Endothelial cell of hepatic sinusoid (primary cell): ENCODE measurements around the gene C18orf54.
"Not testable (repeated sequence)": the region's sequence is repeated elsewhere in the genome, so short reads cannot be mapped to it uniquely, and the experiment has no call there.

Experiments
- in situ Hi-C: cut with HindIII; loops from 2 replicates; pipeline ENCODE4 v1.10.0; 2017; ENCODE audit warnings: low sequenced_read_pairs

Gene C18orf54

DNA sequence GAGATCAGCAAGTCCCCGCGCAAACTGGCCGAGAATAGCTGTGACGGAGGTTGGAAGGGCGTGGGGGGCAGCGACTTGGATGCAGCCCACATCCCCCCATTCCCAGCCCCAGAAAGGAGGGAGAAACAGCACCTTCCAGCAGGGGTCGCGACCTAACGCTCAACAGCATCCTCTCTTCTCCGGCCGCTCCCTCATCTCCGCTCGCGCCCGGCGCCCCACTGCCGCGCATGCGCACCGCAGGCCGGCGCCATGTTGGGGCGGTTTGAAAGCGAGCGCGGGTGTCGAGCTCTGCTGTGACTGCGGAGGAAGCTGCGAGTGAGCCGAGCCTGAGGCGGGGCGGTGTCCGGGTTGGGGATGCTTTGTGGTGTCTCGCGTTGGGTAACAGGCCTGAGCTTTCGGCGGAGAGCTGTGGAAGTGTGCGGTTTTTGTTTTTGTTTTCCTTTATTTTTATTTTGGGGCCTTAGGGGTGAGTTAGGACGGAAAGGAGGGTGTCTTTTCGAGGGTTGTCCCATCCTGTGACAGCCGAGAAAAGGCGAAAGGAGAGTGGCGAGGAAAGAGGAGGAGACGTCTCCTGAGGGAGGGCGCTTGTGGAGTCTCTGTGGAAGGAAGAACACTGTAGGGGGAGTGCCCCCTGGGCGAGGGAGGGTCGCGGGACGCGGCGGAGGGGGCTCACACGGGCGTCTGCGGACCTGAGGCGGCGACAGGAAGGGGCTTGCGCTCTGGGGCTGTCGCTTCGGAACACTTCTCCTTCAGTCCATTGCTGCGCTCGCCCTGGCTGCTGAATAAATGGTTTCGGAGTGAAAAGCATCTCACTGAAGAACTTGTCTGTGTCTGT, at the start of gene C18orf54, which contains the start of gene STARD6:
TSS of gene C18orf54 (plus strand) at position 247 of the 835 bp plus-strand sequence. CDS start 2,667 bp downstream, outside the sequence.
TSS of gene STARD6 (minus strand) at position 199 of the 835 bp plus-strand sequence. CDS start 3,285 bp downstream, outside the sequence.
- in situ Hi-C loops, result no loop called here

DNA sequence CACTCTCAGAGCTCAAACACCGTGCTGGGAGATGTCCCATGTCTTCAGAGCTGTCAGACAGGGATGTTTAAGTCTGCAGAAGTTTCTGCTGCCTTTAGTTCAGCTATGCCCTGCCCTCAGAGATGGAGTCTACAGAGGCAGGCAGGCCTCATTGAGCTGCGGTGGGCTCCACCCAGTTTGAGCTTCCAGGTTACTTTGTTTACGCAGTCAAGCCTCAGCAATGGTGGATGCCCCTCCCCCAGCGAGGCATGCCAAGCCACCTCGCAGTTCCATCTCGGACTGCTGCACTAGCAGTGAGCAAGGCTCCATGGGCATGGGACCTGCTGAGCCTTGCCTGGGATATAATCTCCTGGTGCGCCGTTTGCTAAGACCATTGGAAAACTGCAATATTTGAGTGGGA, 48.1 kb upstream of the C18orf54 start:
- in situ Hi-C loops, result not testable (repeated sequence)

DNA sequence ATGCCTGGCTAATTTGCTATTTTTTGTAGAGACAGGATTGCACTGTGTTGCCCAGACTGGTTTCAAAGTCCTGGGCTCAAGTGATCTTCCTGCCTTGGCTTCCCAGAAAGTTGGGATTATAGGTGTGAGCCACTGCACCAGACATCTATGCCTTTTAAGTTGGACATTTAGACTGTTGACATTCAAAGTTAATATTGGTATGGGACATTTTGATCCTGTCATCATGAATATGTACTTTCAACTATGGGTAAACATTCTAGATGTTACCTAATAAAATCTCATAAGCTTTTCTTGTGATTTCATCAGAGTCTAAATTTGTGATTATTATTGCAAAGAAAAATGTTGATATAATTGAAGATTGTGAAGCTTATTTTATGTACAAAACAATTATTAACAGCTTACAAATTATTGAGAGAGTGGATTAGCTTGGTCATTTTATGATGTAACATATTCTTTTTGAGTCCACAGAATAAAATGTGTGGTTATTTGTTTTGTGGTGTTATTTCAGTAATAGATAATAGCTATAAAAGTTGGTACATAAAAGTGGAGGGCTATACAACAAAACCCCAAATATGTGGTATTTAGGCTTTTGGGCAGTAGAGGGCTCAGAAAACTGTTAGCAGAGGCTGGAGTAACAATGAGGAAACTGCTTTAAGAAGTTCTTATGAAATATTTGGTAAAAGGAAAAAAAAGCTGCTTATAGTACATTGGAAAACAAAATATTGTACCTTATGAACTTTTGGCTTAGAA, 41.5 kb upstream of the C18orf54 start:
- in situ Hi-C loops, result no loop called here

DNA sequence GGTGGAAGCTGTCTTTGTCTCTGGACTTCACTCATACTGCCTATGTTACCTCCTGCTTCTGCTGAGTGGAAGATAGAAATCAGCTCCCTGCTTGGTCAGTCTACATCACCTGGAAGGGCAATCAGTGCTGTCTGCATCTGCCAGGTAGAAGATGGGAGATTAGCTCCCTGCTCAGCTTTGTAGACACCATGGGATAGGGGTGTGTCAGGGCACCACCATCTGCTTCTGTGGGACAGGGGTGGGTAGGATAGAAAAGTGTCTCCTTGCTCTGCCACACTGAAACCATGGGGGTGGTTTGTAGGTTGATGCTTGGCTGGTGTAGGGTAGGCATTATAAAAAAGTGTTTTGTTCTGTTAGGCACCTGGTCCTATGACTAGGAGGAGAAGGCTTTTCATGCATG, 34.1 kb upstream of the C18orf54 start:
- in situ Hi-C loops, result no loop called here

DNA sequence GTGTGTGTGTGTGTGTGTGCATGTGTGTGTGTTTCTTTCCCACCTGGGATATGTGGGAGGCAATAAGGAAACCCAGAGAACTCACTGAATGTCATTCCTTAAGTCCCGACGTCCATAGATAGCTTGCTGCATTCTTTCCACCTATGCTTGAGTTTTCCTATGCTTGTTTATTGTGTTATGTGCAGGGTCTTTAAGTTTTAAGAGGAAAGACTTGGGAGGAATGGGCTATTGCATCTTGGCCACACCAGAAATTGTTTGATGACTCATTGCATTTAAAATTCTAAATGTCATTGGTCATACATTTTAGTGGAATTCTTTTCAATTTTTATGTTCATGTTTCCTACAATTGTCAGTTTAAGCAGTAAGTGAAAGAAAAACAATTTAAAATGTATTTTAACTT, 33.7 kb upstream of the C18orf54 start:
- in situ Hi-C loops, result no loop called here

DNA sequence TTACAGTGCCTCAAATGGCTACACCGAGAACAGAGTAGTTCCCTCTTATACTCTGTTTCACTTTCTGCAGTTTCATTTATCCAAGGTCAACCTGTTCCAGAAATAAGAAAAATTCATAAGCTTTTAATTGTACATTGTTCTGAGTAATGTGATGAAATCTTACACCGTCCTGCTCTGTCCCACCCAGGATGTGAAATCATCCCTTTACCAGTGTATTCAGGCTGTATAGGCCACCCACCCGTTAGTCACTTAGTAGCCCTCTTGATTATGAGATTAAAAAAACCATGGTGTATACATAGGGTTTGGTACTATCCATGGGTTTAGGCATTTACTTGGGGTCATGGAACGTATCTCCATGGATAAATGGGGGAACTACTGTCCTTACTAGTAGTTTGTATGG, 29.9 kb upstream of the C18orf54 start:
- in situ Hi-C loops, result no loop called here

DNA sequence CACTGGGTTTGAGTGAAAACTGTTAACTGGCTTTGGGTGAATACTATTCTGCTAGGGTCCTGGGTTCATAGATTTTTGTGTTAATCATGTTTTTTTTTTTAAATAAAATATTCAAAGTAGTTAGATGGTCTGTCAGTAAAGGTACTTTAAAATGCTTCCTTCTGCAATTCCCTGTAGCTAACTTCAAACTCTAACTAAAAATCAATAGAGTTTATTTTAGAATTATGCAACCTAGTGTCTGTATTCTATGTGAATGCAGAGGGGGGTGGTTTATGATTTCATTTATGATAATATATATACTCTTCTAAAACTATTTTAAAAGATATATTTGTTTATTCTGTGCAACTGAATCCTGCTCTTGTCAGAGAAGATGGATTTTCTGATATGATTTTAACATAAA, 27.9 kb upstream of the C18orf54 start:
- in situ Hi-C loops, result no loop called here

DNA sequence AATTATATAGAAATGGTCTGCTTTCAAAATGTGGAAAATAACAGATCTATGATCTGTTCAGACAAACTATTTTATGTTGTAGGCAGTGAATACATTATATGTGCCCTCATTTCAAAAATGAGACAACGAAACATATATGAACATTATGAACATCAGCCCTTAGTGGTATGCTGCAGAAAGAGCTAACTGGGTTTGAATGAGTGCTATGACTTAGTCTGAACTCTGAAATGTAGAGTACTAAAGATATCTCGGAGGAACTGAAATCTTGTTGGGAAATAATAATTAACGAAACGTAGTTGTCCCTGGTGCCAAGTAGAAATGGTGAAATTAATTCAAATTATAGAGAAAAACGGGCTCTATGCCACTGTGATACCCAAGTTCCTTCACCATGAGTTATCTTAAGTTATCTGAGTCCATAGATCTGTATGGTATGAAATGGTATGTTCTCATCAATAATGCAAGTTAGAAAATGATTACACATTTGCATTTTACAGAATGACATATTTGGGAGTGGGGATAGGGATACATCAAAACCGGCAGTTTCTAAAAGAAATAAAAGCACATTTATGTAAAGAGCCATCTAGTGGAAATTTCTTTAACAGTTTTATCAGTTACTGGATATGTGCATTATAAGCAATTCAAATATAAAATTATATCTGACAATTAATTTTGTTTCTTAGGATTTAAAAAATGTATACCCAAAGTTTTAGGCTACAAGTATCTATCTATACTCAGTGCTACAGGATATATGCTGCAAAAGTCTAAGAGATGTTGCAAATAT, 26.7 kb upstream of the C18orf54 start:
- in situ Hi-C loops, result no loop called here

DNA sequence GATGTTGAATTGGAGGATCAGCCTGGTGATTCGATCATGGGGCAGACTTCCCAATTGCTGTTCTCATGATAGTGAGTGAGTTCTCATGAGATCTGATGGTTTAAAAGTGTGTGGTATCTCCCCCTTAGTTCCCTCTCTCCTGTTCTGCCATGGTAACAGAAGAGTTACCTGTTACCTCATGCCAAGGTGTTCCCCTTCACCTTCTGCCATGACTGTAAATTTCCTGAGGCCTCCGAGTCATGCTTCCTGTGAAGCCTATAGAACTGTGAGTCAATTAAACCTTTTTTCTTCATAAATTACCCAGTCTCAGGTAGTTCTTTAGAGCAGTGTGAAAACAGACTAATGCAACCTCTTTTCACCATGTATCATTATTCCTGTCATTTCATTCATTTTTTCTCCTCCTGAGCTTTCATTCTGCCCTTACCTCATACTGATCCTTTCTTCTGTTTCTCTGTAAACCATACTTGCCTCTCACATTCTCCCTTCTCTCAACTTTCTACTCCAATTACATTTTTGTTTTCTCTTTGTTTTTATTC, 22.0 kb upstream of the C18orf54 start:
- in situ Hi-C loops, result no loop called here

DNA sequence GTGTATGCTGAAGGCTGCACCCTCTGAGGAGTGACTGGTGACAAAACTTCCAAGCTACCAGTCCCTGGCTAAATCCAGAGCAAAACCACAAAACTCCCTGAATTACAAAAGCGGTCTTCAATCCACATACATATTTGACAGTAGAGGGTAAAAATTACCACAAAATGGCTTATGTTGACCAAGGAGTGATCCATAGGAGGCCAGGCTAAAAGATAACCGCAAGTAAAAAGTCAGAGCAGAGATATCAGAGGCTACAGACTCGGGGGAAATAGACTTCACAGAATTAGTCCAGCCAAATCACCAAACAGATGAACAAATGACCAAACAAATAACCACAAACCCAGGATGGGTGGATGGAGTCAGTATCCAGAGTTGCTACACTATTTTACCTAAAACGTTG, 19.5 kb upstream of the C18orf54 start:
- in situ Hi-C loops, result no loop called here

DNA sequence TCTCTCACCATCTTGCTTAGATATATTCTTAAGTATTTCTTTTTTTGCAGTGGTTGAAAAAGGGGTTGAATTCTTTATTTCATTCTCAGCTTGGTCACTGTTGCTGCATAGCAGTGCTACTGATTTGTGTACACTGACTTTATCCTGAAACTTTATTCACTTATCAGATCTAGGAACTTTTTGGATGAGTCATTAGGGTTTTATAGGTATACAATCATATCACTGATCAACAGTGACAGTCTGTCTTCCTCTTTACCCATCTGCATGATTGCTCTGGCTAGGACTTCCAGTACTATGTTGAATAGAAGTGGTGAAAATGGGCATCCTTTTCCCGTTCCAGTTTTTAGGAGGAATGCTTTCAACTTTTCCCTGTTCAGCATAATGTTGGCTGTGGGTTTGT, 6.5 kb upstream of the C18orf54 start:
- in situ Hi-C loops, result no loop called here

DNA sequence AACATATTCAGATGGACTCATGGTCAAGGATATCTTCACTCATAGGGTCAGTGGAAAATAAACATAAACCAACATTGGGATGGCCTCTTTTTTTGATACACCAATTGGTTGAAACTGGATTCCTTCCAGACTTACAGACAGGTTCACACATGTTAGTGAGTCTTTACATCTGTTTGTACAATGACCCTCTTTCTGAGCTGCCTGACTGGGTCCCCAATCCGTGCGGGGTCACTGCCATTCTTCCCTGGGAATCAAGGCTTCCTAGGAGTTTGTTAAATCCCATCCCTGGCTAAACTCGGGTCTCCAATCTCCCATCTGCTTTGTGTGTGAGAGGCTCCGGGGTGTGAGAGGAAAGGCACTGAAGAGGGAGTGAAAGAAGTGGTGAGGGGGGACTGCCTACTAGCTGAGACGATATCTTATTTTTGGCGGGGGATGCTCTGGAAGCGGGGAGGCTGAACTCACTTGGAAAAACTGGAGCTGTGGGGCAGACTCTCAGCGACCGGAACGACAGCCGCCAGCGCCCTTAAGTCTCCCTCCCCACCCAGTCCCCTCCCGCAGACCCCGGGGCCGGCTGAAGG, 535 bp upstream of the C18orf54 start:
- in situ Hi-C loops, result no loop called here

DNA sequence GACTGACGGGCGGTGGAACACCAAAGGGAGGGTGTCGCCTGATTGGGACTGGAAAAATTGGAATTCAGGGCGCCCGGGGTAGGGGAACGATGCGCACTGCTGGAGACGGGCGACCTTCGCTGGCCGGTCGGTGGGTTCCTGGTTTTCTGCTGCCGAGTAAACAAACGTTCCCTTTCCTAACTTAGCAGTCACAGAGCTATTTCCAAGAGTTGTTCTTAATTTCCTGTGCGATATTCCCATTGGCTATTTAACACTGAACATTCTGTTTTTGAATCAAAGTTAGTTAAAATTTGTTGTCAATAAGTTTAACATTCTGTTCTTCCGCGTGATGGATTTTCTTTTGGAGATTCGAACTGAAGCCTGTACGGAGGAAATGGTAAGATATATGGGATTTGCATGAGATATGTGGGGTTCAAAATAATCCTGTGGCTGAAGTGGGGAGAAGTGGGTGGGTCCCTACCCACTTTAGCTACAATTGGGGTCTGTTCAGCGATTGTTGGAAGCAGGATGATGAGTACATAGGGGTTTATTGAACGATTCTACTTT, 862 bp downstream of the C18orf54 start:
- in situ Hi-C loops, result no loop called here

DNA sequence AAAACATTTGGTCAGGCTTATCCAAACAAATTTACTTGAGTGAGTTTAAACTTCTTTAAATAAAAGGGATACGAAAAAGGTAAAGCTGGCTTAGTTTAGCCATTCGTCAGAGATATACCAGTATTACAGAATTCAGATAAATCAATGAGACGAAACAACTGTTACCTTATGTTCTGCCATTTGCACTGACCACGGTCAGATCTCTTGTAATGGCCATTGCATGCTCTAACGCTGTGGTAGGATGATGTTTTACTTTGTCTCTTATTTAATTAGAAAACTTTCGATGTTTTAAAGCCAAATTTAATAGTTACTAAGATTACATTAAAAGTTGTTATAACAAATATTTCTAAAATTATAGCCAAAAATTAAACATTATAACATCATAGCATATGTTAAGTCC, 1.5 kb downstream of the C18orf54 start:
- in situ Hi-C loops, result no loop called here

DNA sequence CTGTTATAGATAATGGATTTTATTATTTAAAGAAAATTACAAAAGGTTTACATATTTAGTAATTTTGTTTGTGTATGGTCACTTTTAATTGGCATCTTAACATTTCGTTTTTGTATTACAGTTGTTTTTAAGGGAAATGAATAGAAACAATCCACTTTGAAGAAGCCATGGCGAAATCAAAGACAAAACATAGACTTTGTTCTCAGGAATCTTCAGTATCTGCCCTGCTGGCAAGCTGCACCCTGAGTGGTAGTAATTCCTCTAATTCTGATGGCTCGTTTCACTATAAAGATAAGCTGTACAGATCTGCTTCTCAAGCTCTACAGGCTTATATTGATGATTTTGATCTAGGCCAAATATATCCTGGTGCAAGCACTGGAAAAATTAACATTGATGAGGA, 2.7 kb downstream of the C18orf54 start:
- in situ Hi-C loops, result no loop called here

DNA sequence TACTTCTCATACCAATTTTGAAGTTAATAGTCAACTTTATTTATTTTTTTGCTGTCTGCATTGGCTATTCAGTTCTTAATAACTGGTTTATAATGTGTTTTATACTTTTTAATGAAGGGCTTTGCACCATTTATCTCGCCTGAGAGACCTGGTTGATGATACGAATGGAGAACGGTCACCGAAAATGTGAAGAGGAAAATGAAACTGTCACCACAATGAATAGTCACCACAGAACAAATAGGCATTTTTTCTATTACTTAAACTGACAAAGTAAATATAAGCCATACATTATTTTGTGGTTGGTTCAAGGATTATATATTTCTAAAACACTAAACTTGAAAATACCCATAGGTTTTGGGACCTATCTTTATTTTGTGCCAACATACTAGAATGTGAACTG, 20.4 kb downstream of the C18orf54 start:
- in situ Hi-C loops, result no loop called here

DNA sequence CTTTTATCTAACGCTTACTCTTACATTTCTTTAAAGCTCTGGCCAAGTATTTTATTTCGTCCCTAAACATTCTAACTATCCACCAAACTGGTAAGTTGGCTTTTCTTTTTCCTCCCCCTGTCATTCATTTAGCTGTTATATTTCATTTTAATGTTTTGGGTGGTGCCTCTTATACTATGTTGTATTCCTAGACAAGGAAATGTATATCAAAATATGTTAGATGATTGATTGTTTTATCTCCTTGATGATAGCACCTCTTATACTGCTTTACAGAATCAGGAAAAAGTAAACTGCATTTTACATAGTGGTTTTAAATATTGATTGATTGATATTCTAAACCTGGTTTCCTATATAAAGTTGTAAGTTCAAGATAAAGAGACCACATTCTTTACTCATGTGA, 23.9 kb downstream of the C18orf54 start:
- in situ Hi-C loops, result no loop called here

DNA sequence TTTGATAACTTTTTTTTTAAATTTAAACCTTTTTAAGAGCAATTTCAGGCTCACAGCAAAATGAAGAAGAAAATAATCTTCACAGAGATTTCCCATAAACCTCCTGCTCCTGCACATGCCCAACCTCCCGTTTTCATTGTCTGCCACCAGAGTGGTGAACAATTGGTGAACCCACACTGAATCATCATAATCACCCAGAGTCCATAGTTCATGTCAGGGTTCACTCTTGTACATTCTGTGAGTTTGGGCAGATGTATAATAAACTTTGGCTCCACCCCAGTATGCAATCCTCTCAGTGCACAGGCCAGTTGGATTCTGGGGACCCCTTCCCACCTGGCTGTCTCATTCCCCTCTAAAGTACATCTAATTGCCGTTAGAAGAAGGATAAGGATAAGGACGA, 24.4 kb downstream of the C18orf54 start:
- in situ Hi-C loops, result no loop called here

DNA sequence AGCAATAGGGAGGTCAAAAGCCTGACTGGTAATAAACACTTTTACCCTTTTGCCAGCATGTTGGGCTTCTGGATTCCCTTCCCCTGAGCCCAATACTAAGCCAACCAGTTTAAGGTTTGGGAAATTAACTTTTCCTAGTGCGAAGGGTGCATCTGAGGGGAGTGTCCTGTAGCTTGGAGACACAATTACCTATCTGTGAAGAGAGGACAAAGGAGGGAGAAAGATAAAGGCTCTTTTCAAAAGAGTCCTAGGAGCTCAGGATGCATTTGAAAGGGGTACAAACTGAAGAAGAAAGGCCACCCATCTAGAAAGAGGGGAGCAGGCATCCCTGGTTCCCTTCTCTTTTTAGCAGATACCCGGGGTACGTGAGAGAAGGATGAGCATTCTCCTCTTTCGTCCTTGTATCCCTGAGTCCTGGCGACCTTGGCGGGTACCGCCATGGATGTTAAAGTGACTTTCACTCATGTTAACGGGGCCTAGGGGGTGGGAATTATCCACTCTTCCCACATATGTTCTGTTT, 25.1 kb downstream of the C18orf54 start:
- in situ Hi-C loops, result no loop called here

DNA sequence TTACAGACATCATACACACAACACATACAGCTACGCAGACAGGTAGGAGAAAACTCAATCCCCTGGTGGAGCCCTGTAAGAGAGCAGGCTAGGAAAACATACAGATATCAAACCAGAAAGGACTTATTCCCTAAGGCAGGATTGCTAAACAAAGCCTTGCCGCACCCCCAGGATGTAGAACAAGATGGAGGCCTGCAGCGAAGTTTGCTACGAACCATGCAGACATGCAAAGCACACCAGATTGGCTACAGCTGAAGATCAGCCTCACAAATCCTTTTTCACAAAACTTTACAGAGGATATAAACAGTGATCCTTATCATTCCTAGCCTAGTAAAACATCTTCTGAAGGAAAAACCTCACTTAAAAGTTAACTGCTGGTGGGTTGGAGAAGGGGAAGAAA, 28.3 kb downstream of the C18orf54 start:
- in situ Hi-C loops, result no loop called here
